Small intestine (tissue), 7 donors: ENCODE results near the gene REP15. TPM values are rescaled to one million over a fixed set of nuclear protein-coding genes. Genes with fewer than 3 reads are reported as not detected.
"Not testable (repeated sequence)": the region's sequence is repeated elsewhere in the genome, so short reads cannot be mapped to it uniquely, and the experiment has no call there.

Experiments used
- DNase-seq, 2 donors: peaks; one replicate each; pipeline versions ENCODE4 v3.0.0 to v3.0.0-alpha.2; 2013
- FAIRE-seq: peaks from 2 replicates; lab custom pipeline; 2012; peaks lifted over from hg19 to GRCh38; lab: Jason Lieb, UNC
- H3K27ac ChIP-seq, 3 donors: one replicate each; pipeline ENCODE4 v1.5.1; 2013; ENCODE audit warnings: low read length in 2 of 3, mild to moderate bottlenecking in 2 of 3, control low read depth in 1 of 3, inconsistent platforms in 1 of 3, low read depth in 1 of 3, moderate library complexity in 1 of 3
- H3K27me3 ChIP-seq, 3 donors: one replicate each; pipeline ENCODE4 v1.6.1; 2013; ENCODE audit warnings: low read length in 3 of 3, inconsistent platforms in 1 of 3; ENCODE audit not compliant: control insufficient read depth in 3 of 3, insufficient read depth in 3 of 3
- H3K36me3 ChIP-seq, 3 donors: one replicate each; pipeline ENCODE4 v1.6.1; 2013; ENCODE audit warnings: low read length in 3 of 3, inconsistent platforms in 1 of 3, low read depth in 1 of 3, mild to moderate bottlenecking in 1 of 3, moderate library complexity in 1 of 3; ENCODE audit not compliant: control insufficient read depth in 3 of 3, insufficient read depth in 2 of 3
- H3K4me1 ChIP-seq, 3 donors: one replicate each; pipeline ENCODE4 v1.6.1; 2013; ENCODE audit warnings: low read length in 2 of 3, inconsistent platforms in 1 of 3, low read depth in 1 of 3, mild to moderate bottlenecking in 1 of 3, moderate library complexity in 1 of 3; ENCODE audit not compliant: control insufficient read depth in 3 of 3, insufficient read depth in 2 of 3
- H3K4me3 ChIP-seq, 3 donors: one replicate each; pipeline ENCODE4 v1.5.1; 2013; ENCODE audit warnings: low read length in 3 of 3, control low read depth in 1 of 3, inconsistent platforms in 1 of 3, low read depth in 1 of 3, mild to moderate bottlenecking in 1 of 3, moderate library complexity in 1 of 3
- H3K9me3 ChIP-seq, 2 donors: one replicate each; pipeline ENCODE4 v1.6.1; 2013; ENCODE audit warnings: low read depth in 1 of 2, low read length in 1 of 2; ENCODE audit not compliant: control insufficient read depth in 2 of 2, insufficient read depth in 1 of 2
- WGBS, 3 donors: extraction: QIAGEN DNeasy Blood & Tissue Kit; methylation state at CpG; one replicate each; pipeline ENCODE4 v1.1.7; 2013; 5-methylcytosine and 5-hydroxymethylcytosine counted together
- polyA plus RNA-seq, 4 donors: library from polyadenylated mRNA; stranded (reverse) in 3 of 4; unstranded in 1 of 4; fragments of 200-250 nt in 3 of 4; fragments of 120-200 nt in 1 of 4; gene quantifications; one replicate each; pipeline versions ENCODE4 v1.2.1 to v1.2.3, GENCODE V29; 2013
- donor health status: healthy with polysubstance abuse.
- donor health status: control.
- donor health status: control.
- donor health status: Bipolar disorder and iron deficiency.
- donor health status: healthy.

REP15 gene
- polyA plus RNA-seq, 4 donors: 17.2 to 58.8 (median 30.1) TPM

- Histone ChIP-seq H3K9me3 (no peaks in the 10 kb centered on the region), H3K4me1 (no peaks in the 10 kb centered on the region), H3K27ac (no peak overlapping the region), H3K4me3 (no peak overlapping the region), H3K27me3 (no peaks in the 10 kb centered on the region), H3K36me3 (peaks cover 3 to 17% (median 7%) of the 10 kb centered on the region in 3 donors)
- WGBS, 3 donors: 83 to 87% (median 86%) methylated on average over 4 of the region's 4 CpGs
- FAIRE-seq: no peak
- DNase-seq: no peak
Observed at GRCh38 chr12:27730097-27730588, 33.9 kb downstream of the REP15 start.

- H3K9me3 ChIP-seq: no peaks in the 10 kb centered on the region
- peak; percentile 19 to 34 for DNase-seq
- no peak for FAIRE-seq
- peaks cover 2 to 18% (median 5%) of the 10 kb centered on the region in 3 donors for H3K36me3 ChIP-seq
- no peaks in the 10 kb centered on the region for H3K27me3 ChIP-seq
- no peak overlapping the region for H3K4me3 ChIP-seq
- H3K27ac ChIP-seq: no peak overlapping the region
- WGBS, 3 donors: 39 to 65% (median 40%) methylated on average over 2 of the region's 2 CpGs
- no peaks in the 10 kb centered on the region for H3K4me1 ChIP-seq
Observed at GRCh38 chr12:27732281-27732680, 36.0 kb downstream of the REP15 start.

GRCh38 chr12:27733052-27733656, 36.9 kb downstream of the REP15 start:
- 15 to 40% (median 36%) methylated on average over 3 of the region's 3 CpGs for WGBS, 3 donors
- Histone ChIP-seq H3K27ac (no peak overlapping the region), H3K36me3 (peaks cover 2 to 18% (median 5%) of the 10 kb centered on the region in 3 donors), H3K9me3 (no peaks in the 10 kb centered on the region), H3K27me3 (no peaks in the 10 kb centered on the region), H3K4me3 (no peak overlapping the region), H3K4me1 (no peaks in the 10 kb centered on the region)
- DNase-seq (peak; percentile 36 to 45), FAIRE-seq (peak; percentile 73)

- no peak for DNase-seq
- Histone ChIP-seq H3K27me3 (no peaks in the 10 kb centered on the region), H3K4me1 (no peaks in the 10 kb centered on the region), H3K27ac (no peak overlapping the region), H3K4me3 (no peak overlapping the region), H3K9me3 (no peaks in the 10 kb centered on the region), H3K36me3 (peaks cover 2 to 19% (median 5%) of the 10 kb centered on the region in 3 donors)
- WGBS, 3 donors: 91 to 98% (median 94%) methylated on average over 1 of the region's 1 CpG
- FAIRE-seq: no peak
Observed at GRCh38 chr12:27733791-27734190, 37.5 kb downstream of the REP15 start.

GRCh38 chr12:27734321-27734720, 38.1 kb downstream of the REP15 start:
- not testable (repeated sequence) for DNase-seq, H3K27me3 ChIP-seq, H3K9me3 ChIP-seq, H3K27ac ChIP-seq, FAIRE-seq, H3K4me1 ChIP-seq, H3K4me3 ChIP-seq
- H3K36me3 ChIP-seq: peaks cover 2 to 22% (median 5%) of the 10 kb centered on the region in 3 donors
- WGBS, 3 donors: 91 to 96% (median 93%) methylated on average over 9 of the region's 9 CpGs

- no peak for DNase-seq
- no peak overlapping the region for H3K4me3 ChIP-seq
- FAIRE-seq: no peak
- peaks cover 0 to 22% (median 4%) of the 10 kb centered on the region in 3 donors for H3K36me3 ChIP-seq
- no peaks in the 10 kb centered on the region for H3K9me3 ChIP-seq
- H3K4me1 ChIP-seq: peaks cover 0 to 2% (median 2%) of the 10 kb centered on the region in 3 donors
- 95 to 99% (median 97%) methylated on average over 5 of the region's 5 CpGs for WGBS, 3 donors
- H3K27me3 ChIP-seq: no peaks in the 10 kb centered on the region
- no peak overlapping the region for H3K27ac ChIP-seq
Observed at GRCh38 chr12:27743601-27744000, 47.4 kb downstream of the REP15 start.

GRCh38 chr12:27745734-27746133, 49.5 kb downstream of the REP15 start:
- not testable (repeated sequence) for H3K27ac ChIP-seq, H3K4me3 ChIP-seq, H3K27me3 ChIP-seq, H3K9me3 ChIP-seq, DNase-seq, FAIRE-seq, H3K4me1 ChIP-seq
- peaks cover 0 to 18% (median 2%) of the 10 kb centered on the region in 3 donors for H3K36me3 ChIP-seq
- 70 to 100% (median 100%) methylated on average over 1 of the region's 1 CpG for WGBS, 3 donors
